Hypothalamus (tissue), 51 donors: ENCODE measurements around the gene HOXA3.

ENCODE experiments used
- DNase-seq, 51 donors: peaks; one replicate each; lab custom pipeline; 2025; lab: John Stamatoyannopoulos, UW

Gene HOXA3

DNA sequence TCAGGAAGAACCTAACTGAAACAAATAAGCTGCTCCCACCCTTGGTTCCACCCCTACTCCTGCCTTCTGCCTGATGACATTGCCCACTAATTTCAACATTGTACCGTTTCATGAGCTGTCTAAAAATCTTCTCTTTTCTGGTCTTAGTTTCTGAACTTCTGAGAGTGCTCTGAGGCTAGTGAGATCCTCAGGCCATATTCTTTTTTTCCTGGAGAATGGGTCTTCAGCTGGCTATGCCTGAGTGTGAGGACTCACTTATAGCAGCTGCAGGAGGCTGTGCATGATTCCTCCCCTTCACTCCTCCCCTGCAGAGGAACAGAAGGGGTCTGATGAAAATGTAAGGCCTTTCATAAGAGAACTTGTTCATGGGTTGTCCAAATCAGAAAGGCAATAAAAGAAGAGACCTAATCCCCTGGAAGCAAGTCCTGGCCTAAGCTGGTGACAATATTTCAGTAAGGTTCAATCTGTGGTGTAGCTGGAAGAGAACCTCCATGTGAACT lies 32.9 kb downstream of the HOXA3 start:
- no peak for DNase-seq

DNA sequence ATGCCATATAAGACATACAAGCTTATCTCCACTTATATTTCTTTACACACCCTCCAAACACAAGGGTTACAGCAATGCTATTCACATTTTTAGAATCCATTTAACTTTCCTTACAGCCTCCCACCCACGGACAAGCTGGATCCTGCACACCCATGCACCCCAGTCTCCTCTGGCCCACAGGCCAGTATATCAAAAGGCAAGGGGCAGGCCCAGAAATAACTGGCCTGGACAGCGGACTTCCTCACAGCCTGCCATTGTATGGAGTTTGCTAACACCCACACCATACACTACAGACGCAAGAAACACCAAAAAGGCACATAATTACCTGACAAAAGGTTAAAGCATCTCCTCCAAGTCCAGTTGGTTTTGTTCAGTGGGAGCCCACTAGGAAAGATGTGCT lies 33.8 kb downstream of the HOXA3 start:
- no peak for DNase-seq

DNA sequence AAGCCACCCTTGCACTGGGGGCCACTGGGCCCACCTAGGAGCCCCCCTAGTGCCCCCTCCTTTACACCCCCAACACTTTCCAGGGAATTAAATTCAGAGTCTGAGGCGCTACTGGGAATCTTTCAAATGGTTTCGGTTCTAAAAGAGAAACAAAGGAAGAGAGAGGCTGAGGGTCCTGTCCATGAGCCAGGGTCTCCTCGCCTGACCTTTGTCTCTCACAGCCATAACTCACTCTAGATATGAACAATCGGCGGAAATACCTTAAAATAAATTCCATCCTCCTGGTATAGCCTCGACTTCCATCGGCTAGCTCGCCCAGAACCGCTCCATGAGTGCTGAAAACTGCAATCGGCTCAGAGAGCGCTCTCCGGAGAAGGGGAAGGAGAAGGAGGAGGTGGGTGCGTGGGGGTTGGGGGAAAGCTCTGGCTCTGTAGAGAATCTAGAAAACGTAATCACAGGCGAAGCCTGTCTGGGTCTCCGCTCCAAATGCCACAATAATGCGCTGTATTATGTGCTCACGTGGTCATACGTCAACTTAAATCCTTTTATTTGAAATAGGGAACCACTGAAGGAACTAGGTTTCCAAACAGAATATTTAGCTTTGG lies 34.4 kb downstream of the HOXA3 start:
- no peak for DNase-seq

DNA sequence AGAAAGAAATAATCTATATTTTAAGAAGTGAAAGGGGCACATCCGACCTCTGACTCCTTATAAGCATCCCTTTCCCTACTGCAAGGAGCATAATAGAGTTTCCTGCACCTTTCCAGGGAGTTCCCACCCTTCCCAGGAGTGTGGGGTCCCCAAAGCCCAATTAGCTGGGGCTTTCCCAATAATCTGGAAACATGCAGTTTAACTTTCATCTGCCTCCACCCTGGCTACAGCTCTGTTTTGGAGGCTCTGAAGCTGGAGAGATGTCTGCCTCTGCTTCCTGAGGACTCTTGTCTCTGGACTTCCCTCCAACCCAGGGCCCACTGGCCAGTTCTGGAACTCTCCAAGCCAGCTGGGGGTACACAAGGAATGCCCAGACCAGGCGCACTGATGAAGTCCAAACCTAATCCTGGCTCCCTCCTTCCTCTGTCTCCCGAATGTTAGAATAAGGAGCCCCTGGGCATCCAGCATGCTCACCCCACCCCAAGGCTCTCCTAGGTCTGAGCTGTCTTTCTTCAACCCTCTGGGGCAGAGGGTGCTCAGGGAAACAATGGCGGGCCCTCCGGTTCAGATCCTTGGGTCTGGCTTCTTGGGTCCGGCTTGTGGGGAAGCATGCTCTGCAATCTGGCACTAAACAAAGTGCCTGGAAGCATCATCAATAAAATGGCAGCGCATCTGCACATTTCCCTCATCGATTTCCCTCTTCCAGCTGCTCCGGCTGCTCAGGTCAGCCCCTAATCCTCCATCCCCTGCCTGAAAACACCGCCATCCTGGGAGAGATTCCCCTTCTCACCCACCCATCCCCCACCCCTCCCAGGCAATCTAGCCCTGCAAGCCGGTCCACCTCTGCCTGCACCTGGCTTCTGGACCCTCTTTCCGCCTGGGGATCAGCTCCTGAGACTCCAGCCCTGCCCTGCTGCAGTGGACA lies 35.2 kb downstream of the HOXA3 start:
- DNase-seq = no peak

DNA sequence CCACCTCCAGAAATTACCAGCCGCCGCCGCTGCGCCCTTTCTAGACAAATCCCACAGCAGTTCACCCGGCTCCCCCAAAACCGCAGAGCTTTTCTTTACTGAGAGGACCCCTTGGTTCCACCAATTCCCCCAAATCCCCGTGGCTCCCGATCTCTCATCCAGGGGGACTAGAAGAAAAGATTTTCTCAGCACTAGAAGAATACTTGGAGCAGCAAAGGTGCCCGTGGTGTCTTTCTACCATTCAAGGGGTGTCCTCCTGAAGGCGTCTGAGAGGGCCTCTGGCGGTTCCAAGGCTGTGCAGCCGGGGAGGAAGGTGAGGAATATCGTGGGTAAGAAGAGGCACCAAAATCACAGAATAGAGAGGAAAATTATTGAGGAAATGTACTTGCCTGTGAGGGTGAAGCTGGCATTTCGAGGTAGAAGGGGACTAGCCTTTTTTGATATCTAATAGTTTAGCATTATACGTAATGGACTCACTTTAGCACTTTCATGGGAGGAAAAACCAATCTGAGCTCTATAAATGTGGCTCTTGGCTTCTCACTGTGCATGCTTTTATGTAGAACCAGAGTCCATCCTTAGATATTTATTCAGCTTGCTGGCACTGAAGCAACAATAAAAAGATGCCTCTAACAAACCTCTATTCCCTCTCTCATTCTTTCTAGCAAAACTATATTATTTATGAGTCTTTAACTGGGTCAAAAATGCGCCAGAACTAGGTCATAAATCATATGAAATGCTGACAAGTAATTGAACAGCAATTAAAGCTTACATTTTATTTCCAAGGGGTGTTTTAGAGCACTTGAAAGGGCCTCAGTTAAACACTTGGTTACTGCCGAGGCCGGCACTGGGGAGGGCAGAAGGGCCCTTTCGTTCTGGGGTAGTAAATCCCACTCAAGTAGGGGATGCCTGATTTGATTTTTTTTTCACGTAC lies 36.1 kb downstream of the HOXA3 start:
- no peak for DNase-seq

DNA sequence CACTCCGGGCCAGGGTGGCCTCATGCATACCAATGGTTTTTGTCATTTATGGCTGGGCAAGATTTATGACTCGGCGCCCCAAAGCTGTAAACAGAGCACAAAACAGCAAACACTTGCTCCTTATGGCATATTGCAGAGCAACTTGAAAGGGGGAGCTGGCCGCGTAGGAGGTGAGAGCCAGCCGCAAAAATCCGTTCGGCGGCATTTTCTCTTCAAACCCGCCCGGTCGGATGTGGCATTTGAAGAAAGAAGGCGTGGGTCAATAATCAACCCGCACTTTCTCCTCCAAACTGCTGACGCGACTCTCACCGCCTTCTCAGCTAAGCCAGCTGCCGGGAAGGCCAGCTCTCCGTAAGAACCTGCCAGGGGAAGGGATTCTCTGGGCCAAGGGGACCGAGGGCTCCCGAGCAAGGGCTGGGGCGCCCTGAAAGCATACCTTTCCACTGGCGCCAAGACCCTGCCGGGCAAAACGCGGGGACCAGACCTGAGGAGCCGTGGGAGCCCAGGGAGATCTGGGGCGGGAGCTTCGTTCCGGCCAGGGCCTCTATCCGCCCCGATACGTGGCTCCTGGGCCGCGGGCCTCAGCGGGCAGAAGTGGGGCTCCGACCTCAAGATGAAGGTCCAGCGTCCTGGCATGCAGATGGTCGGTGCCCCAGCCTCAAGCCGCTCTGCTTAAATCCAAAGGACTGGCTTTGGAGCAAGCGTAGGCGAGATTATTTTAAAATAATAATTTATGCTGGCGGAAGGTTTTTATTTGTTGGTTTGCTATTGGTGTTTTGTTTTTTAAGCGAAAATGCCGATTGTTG lies 37.0 kb downstream of the HOXA3 start:
- DNase-seq = no peak

DNA sequence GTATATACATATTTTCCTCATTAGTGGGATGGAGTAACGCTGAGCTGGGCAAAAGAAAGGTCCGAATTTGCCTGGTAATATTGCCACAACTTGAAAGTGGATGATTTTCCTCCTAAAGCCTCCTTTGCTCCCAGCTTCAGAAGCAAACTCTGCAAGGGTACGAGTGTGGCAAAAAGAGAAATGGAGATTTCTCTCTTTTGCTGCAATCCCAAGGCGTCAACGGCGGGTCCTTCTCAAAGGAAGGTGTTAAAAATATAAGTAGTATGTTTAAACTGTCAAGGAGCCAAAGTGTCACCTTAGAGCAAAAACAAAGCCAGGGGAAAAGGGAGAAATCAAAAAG lies 37.5 kb downstream of the HOXA3 start:
- DNase-seq = no peak

DNA sequence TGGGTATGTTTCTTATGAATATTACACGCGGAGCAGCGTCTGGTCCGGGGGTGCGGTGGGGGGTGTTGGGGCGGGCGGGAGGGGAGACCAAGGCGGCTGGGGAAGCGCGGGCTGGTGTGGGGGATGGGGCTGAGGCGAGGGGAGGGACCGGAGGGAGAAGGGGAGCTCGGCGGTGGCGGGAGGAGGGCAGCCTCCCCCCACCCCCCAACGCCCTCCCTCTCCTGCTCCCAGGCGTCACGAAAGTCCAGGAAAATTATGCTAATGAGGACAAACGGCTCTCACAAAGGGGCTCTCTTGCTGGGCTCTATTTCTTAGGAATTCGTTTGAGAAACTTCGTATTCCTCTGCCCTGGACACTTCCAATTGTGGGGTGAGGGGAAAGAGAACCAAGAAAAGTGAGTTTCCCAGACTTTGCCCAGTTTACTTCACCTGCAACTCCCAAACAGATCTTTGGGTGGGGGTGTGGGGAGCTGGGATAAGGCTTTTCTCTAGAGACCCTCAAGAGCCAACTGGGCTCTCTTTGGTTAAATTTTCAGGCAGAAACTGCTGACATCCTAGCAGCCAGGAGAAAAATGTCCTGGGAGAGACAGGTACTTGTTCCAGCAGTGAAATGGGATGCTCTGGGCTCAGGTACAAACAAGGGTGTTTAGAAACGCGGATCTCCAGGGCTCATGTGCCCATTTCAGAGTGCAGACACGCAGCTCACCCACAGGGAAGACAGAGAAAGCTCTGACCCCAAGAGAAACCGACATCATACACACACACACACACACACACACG lies 38.2 kb downstream of the HOXA3 start:
- no peak for DNase-seq

DNA sequence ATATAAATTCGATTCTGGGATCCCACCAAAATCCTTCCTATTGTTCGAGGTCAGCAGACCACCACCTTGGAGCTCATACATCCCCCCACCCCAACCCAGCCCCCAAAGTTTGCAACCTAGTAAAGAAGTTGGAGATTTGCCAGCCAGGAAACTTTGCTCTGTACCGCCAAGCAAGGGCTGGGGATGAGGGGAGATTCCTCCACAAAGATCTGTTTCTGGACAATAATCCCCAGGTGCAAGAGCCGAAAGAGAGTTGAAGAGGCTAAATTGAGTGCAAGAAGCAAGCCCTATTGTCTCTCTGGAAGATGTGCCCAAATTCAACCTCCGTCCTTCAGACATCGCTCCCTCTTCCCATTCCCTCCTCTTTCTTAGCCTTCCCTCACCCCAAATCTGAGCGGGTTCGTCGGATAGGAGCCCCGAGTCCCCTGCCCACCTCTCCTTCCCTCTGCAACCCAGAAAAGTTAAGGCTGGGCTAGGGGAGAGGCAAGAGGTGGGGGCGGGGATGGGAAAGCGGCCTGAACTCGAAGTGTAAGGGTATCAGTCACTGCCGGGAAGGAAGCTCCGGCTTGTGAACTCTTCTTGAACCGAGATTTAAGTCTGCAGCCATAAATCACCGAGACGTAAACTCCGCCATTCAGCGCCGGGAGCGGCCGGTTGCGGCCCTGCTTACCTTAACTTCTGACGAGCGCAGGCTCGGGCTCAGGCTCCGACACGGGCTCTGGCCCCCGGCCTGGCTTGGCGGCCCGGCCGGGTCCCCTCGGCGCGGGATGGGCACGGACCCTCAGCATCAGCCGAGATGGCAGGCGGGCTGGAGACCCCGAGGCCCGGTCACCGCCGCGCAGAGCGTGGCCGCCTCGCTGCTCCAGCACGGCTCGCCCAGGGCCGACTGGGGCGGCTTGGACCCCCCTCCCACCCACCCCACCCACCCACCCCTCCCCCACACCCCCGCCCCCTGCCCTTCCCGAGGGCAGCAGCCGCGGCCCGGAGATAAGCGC lies 39.1 kb downstream of the HOXA3 start:
- DNase-seq = no peak

DNA sequence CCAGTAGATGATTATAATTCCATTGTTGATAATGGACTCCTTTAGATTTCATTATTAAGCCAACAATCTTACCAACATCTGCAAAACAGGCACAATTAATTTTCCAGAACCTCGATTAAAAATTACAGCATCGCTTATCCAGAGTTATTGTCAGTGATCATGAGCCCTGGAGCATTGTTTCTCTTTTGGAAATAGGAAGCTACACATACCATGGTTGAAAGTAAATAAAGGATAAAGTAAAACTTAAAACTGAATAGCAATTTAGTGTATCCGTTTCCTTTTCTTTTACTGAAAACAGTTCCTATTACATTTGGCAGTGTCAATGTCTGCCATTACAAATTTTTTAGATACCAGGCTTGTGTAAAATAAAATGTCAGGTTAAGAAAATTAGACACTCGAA lies 40.0 kb downstream of the HOXA3 start:
- DNase-seq = no peak

DNA sequence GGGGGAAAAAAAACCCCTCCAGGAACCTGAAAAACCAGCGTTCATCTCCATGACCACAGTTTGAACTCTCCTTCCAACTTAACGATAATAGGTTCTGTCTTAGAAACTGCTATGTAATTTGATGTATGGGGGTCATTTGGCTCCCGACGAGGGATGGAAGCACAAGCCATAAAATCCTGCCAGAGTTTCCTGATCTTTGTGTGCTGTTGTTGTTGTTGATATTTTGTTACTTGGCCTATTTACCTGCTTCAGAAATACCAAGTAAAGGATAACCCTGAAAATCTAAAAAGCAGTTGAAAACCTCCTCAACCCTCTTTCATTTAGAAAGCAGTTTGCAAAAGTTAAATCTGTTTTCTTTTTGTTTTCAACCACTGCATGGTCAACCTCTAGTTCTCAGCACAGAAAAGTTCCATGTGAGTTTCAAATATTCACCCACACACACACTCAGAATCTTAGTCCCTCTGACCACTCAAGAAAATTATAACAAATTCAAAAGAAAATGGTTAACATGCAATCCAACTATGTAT lies 40.6 kb downstream of the HOXA3 start:
- no peak for DNase-seq

DNA sequence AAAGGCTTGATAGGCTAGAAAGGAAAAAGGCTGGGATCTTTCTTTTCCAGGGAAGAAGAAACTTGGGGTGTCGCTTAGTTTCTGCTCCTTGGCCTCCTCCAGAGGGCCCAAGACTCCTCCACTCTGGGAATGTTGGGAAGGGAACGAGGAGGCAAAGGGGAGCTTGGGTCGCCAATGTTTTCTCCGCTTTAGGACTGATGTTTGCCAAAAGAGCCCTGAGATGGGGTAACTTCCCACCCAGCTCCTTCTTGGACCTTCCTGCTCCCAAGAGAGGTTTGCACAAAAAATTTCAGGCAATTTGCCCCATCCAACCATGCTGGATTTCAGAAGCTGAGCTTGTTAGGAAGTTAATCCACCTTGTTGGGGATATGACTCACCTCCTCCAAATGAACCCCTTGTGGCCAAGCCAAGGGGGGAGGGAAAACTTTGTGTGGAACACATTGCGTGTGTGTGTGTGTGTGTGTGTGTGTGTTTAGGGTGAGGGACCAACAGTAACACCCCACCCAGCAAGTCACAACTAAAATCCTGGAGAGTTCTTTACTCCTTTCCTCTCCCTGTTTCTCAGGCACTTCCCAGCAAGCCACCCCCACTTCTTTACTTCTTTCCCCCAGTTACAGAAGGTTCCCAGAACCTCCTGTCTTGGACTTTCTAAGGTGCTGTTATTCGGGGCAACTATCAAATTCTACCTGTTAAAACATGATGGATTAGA lies 41.2 kb downstream of the HOXA3 start:
- no peak for DNase-seq

DNA sequence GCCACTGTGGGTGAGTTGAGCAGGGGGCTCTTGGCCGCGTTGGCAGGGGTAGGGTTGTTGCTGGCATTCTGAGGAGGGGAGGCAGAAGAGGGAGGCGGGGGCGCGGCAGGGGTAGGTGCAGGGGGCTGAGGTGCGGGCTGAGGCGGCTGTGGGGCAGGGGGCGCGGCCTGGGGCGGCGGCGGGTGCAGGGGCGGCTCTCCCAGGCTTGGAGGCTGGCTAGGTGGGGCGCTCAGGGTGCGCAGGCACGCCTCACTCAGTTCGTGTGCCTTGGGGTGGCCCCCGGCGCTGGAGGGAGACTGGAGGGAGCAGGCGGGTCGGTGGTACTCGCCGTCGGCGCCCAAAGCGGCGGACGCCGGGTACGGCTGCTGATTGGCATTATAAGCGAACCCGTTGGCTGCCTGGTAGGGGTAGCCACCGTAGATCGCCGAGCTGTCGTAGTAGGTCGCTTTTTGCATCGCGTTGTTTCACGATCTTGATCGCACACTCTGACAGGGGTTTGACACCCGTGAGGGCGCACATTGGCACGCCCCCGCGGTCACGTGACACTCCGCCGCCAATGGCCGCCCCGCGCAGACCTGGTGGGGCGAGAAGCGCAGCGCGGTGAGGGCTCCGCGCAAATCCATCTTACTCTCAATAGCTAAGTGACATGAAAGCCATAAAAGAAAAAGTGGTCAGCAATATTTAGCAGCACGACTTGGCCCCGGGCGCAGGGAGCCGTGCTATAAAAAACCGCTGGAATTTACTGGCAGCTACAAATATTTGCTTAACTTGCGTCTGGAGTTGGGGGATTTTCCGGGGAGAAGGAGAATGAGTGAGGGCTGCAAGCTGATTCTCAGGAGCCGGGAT lies 42.0 kb downstream of the HOXA3 start:
- DNase-seq = no peak

DNA sequence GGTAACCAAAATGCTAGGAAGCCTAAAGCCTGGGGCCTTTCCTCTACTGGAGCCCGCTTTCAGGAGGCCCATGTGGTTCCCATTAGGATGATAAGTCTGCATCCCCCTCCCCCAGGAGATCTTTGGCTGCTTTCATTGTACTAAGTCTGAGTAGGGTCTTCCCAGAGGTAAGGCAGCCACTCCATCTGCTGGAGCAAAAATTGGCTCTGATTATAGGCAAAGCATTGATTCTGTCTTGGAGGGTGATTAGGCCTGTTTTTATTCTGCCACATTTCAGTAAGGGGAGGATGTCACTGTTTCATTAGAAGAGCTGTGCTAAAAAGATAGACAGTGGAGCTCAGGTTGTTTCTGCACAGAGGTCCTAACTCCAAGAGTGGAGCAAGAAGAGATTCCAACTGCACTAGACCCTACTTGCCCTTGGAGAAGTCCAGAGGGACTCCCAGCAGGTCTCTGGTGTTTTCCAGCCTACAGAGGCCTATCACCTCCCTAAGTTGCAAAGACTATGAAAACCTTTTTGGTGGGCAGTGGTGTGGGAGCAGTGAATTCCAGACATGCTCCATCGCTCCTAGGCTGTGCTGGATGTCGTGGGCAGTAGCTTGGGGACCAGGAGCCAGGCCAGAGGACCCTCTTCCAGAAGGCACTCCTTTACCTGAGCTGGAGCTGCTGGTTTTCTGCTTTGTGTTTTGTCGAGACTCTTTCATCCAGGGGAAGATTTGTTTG lies 42.8 kb downstream of the HOXA3 start:
- DNase-seq = no peak

DNA sequence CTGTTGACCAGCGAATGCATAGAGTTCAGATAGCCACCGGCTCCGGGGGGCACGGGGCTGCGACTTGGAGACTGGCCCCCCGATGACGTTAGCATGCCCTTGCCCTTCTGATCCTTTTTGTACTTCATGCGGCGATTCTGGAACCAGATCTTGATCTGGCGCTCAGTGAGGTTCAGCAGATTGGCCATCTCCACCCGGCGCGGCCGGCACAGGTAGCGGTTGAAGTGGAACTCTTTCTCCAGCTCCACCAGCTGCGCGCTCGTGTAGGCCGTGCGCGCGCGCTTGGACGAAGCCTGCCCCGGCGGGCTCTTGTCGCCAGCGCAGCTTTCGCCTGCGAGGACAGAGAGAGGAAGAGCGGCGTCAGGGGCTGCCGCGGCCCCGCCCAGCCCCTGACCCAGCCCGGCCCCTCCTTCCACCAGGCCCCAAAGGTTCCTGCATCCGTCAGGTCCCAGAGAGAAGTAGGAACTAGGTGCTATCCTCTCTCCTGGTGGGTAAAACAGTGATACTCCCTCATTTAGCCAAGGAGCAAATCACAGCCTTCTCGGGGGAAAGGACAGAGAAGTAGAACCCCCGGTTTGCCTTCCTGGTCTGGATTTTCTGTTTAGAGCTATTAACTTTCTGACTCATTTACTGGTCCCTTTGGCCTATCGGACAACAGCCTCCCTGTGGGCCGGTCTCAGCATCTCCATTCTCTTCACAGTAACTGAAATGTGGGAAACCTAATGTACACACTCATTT lies 43.8 kb downstream of the HOXA3 start:
- DNase-seq = no peak
